GM10266 (cell line): ENCODE data around the gene GRM4.

Source experiments
- DNase-seq: peaks from one replicate; pipeline ENCODE4 v3.0.0; 2012; ENCODE audit errors: extremely low spot score
- CTCF ChIP-seq: IDR thresholded peaks from 2 replicates; pipeline ENCODE4 v1.5.1; 2012; ENCODE audit warnings: mild to moderate bottlenecking, low read depth; ENCODE audit not compliant: control insufficient read depth, insufficient read depth; ENCODE audit errors: missing control alignments

Gene GRM4

DNA sequence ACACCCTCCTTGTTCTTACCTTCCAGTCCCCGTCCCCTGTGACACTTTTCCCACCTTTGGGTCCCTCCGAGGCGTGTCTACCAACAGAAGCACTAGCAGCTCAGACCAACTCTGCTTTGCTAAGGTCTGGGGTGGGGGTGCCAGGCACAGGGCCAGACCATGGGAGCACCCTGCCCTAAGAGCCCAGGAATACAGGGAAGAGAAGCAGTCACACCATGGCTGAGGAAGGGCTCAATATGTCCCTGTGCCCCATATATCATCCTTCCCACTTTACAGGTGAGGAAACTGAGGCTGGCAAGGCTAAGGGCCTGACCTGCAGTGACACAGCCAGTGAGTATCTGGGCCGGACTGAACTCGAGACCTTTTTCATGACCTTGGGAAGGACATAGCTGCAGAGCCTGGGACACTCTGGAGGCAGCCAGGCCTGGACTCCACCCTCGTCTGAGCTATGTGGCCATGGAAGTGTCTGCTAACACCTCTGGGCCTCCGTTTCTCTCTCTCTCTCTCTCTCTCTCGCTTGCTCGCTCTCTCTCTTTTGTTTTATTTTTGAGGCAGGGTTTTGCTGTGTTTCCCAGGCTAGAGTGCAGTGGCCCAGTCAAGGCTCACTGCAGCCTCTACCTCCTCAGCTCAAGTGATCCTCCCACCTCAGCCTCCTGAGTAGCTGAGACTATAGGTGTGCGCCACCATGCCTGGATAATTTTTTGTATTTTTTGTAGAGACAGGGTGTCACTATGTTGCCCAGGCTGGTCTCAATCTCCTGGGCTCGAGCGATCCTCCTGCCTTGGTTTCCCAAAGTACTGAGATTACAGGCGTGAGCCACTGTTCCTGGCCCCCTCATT, 156.7 kb downstream of the GRM4 start:
- TF ChIP-seq CTCF: no peak
- DNase-seq: no peak

GRCh38 chr6:33988121-33989015, 157.5 kb downstream of the GRM4 start:
- no peak for DNase-seq
- no peak for TF ChIP-seq CTCF

DNA sequence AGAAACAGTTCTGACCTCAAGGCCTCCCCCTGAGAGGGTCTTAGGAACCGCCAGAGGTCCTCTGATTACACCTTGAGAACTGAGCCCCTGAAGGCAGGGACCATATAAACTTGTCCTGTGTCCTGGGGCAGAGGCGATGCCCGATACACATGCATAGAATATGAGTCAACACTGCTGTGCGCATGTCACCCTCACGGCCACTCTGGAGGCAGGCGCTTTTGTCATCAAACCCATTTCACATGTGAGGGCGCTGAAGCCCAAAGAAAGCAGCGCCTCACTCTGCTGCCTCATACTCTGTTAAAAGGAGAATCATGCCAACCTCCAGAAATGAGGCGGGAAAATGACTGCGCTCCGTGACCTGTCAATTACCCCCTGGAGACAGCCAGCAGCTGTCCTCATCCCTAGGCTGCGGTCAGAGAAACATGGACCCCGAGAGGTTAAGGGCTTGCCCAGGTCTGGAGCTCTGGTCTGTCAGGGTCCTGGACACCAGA, 158.3 kb downstream of the GRM4 start:
- no peak for TF ChIP-seq CTCF
- DNase-seq: no peak

DNA sequence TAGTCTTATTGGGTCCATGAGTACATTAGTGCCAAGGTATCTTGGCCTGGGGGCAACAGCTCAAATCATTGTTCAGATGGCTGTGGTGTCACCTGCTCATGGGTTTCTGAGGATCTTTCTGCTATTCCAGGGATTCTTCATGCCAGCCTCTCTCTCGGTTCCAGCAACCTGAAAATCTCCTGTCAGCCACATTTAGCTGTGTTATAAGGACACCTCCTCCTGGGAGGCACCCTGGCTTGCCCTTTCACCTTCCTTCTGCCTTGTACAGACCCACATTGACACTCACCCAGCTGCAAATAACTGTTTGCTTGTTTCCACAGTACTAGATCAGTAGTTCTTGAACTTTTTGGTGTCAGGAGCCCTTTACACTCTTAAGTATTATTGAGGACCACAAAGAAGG, 159.9 kb downstream of the GRM4 start:
- TF ChIP-seq CTCF: no peak
- no peak for DNase-seq

DNA sequence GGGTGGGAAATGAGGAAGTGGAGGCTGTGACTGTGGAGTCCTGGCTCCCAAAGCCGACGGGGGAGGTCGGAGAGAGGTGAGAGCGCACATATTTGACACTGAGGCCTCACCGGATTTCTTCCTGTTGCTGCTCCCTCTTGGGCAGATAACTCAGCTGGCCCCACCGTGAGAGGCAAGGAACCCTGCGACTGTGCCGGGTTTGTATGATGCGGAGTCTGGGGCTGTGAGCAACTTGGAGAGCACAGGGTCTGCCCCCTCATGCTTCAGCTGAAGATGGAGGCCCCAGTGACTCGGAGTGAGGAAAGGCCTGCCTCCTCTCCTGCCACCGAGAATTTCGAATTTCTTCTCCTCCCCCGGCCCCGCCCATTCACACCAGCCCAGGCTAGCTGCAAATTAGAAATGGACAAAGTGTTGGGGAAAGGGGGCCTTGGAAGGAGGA, 160.6 kb downstream of the GRM4 start:
- TF ChIP-seq CTCF: no peak
- DNase-seq: no peak

GRCh38 chr6:33984466-33985312, 161.2 kb downstream of the GRM4 start:
- no peak for TF ChIP-seq CTCF
- DNase-seq: no peak
